B cell (primary cell): Measurements from ENCODE around the gene EPDR1.

Source experiments
- EZH2 ChIP-seq: IDR thresholded peaks from 2 replicates; pipeline ENCODE4 v1.6.1; 2012; ENCODE audit warnings: borderline replicate concordance, low read depth, mild to moderate bottlenecking, moderate library complexity, low read length; ENCODE audit not compliant: insufficient read depth, poor library complexity, severe bottlenecking
- TF ChIP-seq, protein P1 (sequence below): fragments of 200-600 bp; IDR thresholded peaks from one replicate; pipeline ENCODE4 v1.8.0; 2022; ENCODE audit warnings: antibody characterized with exemption, mild to moderate bottlenecking

DNA sequence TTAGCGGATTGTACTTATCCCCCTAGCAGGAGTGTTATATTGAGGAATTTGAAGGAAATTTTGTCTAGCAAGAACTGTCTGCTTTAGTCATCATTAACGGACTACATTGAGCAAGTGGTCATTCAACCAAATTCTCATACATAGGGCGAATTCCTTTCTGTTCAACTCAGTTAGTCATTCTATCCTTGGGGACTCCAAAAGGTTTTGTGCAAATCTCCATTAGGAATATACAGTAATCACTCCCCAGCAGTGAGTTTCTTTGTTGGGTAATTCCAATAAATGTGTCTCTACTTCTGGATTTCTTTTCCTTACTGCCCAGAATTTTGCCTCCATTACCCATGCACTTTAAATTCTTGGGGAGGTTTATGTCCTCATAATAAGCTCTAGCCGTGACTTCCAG lies 51.1 kb downstream of the EPDR1 start:
- TF ChIP-seq EZH2, result no peak
- TF ChIP-seq, protein P1, sequence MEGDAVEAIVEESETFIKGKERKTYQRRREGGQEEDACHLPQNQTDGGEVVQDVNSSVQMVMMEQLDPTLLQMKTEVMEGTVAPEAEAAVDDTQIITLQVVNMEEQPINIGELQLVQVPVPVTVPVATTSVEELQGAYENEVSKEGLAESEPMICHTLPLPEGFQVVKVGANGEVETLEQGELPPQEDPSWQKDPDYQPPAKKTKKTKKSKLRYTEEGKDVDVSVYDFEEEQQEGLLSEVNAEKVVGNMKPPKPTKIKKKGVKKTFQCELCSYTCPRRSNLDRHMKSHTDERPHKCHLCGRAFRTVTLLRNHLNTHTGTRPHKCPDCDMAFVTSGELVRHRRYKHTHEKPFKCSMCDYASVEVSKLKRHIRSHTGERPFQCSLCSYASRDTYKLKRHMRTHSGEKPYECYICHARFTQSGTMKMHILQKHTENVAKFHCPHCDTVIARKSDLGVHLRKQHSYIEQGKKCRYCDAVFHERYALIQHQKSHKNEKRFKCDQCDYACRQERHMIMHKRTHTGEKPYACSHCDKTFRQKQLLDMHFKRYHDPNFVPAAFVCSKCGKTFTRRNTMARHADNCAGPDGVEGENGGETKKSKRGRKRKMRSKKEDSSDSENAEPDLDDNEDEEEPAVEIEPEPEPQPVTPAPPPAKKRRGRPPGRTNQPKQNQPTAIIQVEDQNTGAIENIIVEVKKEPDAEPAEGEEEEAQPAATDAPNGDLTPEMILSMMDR, result no peak
